WTC11 (cell line): Measurements from ENCODE around the gene DCAF17.

Source experiments
- MXD4 ChIP-seq: fragments of 250-450 bp; sonication (Bioruptor Pico); IDR thresholded peaks from 2 replicates; pipeline ENCODE4 v1.8.0; 2021; ENCODE audit warnings: mild to moderate bottlenecking, moderate library complexity, borderline replicate concordance
- NFYB ChIP-seq: sonication (generic); formaldehyde crosslinking; conservative IDR thresholded peaks from 2 replicates; pipeline ENCODE4 v1.8.0; 2022; ENCODE audit warnings: low read depth, missing genetic modification reagents
- ZNF232 ChIP-seq: sonication (generic); formaldehyde crosslinking; IDR thresholded peaks from 2 replicates; pipeline ENCODE4 v1.8.0; 2022; ENCODE audit warnings: mild to moderate bottlenecking, missing genetic modification reagents
- ZNF263 ChIP-seq: sonication (generic); formaldehyde crosslinking; IDR thresholded peaks from 2 replicates; pipeline ENCODE4 v1.8.1; 2022; ENCODE audit warnings: low read depth, mild to moderate bottlenecking, moderate library complexity, missing genetic modification reagents
- TF ChIP-seq, protein P1 (sequence below): fragments of 200-600 bp; IDR thresholded peaks from 2 replicates; pipeline ENCODE4 v1.8.0; 2022; ENCODE audit warnings: antibody characterized with exemption
- TF ChIP-seq, protein P2 (sequence below): sonication (generic); formaldehyde crosslinking; IDR thresholded peaks from 2 replicates; pipeline ENCODE4 v1.8.0; 2022; ENCODE audit warnings: mild to moderate bottlenecking, missing genetic modification reagents
- TF ChIP-seq, protein P3 (sequence below): sonication (generic); formaldehyde crosslinking; IDR thresholded peaks from 2 replicates; pipeline ENCODE4 v1.8.1; 2023; ENCODE audit warnings: mild to moderate bottlenecking, missing genetic modification reagents
- TF ChIP-seq, protein P4 (sequence below): sonication (generic); formaldehyde crosslinking; IDR thresholded peaks from 2 replicates; pipeline ENCODE4 v1.8.0; 2022; ENCODE audit warnings: mild to moderate bottlenecking, missing genetic modification reagents

DNA sequence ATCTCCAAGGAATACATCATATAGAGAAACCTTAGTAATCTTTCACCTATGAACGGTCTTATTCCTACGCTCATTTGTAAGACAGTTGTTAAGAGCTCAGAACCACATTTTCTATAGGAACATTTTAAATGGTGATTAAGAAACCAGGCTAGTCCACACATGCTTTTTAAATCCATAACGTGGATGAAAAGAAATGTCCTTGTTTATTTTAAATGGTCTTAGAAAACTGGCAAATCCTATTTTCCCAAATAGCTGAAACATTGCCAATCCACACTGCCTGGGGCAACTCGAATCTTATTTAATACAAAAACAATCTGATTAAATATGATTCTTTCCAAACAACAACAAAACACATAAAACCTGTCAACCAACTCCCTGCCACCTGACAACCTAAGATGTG is 23.9 kb upstream of the DCAF17 start:
- TF ChIP-seq, protein P1, sequence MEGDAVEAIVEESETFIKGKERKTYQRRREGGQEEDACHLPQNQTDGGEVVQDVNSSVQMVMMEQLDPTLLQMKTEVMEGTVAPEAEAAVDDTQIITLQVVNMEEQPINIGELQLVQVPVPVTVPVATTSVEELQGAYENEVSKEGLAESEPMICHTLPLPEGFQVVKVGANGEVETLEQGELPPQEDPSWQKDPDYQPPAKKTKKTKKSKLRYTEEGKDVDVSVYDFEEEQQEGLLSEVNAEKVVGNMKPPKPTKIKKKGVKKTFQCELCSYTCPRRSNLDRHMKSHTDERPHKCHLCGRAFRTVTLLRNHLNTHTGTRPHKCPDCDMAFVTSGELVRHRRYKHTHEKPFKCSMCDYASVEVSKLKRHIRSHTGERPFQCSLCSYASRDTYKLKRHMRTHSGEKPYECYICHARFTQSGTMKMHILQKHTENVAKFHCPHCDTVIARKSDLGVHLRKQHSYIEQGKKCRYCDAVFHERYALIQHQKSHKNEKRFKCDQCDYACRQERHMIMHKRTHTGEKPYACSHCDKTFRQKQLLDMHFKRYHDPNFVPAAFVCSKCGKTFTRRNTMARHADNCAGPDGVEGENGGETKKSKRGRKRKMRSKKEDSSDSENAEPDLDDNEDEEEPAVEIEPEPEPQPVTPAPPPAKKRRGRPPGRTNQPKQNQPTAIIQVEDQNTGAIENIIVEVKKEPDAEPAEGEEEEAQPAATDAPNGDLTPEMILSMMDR: no peak
- TF ChIP-seq NFYB (CRISPR knock-in tag): no peak
- TF ChIP-seq MXD4 (CRISPR knock-in tag): no peak
- TF ChIP-seq, protein P2, sequence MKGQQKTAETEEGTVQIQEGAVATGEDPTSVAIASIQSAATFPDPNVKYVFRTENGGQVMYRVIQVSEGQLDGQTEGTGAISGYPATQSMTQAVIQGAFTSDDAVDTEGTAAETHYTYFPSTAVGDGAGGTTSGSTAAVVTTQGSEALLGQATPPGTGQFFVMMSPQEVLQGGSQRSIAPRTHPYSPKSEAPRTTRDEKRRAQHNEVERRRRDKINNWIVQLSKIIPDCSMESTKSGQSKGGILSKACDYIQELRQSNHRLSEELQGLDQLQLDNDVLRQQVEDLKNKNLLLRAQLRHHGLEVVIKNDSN (CRISPR knock-in tag): no peak
- TF ChIP-seq, protein P3, sequence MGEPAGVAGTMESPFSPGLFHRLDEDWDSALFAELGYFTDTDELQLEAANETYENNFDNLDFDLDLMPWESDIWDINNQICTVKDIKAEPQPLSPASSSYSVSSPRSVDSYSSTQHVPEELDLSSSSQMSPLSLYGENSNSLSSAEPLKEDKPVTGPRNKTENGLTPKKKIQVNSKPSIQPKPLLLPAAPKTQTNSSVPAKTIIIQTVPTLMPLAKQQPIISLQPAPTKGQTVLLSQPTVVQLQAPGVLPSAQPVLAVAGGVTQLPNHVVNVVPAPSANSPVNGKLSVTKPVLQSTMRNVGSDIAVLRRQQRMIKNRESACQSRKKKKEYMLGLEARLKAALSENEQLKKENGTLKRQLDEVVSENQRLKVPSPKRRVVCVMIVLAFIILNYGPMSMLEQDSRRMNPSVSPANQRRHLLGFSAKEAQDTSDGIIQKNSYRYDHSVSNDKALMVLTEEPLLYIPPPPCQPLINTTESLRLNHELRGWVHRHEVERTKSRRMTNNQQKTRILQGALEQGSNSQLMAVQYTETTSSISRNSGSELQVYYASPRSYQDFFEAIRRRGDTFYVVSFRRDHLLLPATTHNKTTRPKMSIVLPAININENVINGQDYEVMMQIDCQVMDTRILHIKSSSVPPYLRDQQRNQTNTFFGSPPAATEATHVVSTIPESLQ (CRISPR knock-in tag): no peak
- no peak for TF ChIP-seq ZNF232
- TF ChIP-seq, protein P4, sequence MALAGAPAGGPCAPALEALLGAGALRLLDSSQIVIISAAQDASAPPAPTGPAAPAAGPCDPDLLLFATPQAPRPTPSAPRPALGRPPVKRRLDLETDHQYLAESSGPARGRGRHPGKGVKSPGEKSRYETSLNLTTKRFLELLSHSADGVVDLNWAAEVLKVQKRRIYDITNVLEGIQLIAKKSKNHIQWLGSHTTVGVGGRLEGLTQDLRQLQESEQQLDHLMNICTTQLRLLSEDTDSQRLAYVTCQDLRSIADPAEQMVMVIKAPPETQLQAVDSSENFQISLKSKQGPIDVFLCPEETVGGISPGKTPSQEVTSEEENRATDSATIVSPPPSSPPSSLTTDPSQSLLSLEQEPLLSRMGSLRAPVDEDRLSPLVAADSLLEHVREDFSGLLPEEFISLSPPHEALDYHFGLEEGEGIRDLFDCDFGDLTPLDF: no peak
- TF ChIP-seq ZNF263: no peak
